GM06990 (cell line): Measurements from ENCODE around the gene WDR72.
A peak's percentile ranks its signal among the peaks of the same experiment; 100 is the strongest.

Experiments used
- DNase-seq: peaks from one replicate; pipeline ENCODE4 v3.0.0-alpha.2; 2011; ENCODE audit not compliant: insufficient read length; ENCODE audit errors: extremely low read depth
- H3K27me3 ChIP-seq: replicated peaks from 2 replicates; pipeline ENCODE4 v1.6.0; 2011; ENCODE audit warnings: low read length; ENCODE audit not compliant: control insufficient read depth, insufficient read depth
- H3K36me3 ChIP-seq: 2 replicates; pipeline ENCODE4 v1.5.1; 2011; ENCODE audit warnings: low read length; ENCODE audit not compliant: control insufficient read depth, insufficient read depth
- H3K4me3 ChIP-seq: replicated peaks from 2 replicates; pipeline ENCODE4 v1.5.1; 2011; ENCODE audit warnings: low read depth, mild to moderate bottlenecking, control low read depth, low read length
- TF ChIP-seq, protein P1 (sequence below): IDR thresholded peaks from 2 replicates; pipeline ENCODE4 v1.5.1; 2011; ENCODE audit warnings: low read length, control low read depth, mild to moderate bottlenecking, inconsistent platforms; ENCODE audit not compliant: insufficient read depth, poor library complexity, severe bottlenecking

WDR72 gene

DNA sequence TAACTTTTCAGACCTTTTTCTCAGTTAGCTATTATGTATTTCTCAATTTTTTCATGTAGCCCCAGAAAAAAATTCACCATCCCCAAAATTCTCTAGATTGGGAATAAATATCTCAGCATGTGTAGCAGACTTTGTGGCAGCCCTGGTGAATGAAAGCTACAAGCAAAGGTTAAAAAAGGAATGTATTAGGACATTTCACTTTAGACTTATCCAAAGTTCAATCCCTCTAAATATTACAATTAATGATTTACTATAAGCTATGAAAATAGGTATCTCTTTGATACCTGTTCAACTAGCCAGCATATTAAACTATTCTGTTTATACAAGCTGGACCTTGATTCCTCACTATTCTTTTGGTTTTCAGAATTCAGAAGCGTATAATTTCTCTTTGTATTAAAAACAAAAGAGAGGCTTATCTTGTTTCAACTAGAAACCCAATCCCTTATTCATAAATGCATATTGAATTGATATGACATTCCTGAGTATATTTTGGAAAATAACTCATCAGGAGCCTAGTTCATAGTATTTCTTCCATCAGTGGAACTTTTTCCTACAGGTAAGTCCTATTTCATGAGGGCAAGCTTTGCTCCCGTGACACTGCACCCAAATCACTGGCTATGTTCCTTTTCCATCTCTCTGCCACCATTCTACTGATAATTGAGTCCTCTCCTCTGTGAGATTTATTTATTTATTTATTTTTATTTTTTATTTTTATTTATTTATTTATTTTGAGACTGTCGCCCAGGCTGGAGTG lies 38.0 kb downstream of the WDR72 start:
- DNase-seq = no peak
- no peak overlapping the region for H3K4me3 ChIP-seq
- TF ChIP-seq, protein P1, sequence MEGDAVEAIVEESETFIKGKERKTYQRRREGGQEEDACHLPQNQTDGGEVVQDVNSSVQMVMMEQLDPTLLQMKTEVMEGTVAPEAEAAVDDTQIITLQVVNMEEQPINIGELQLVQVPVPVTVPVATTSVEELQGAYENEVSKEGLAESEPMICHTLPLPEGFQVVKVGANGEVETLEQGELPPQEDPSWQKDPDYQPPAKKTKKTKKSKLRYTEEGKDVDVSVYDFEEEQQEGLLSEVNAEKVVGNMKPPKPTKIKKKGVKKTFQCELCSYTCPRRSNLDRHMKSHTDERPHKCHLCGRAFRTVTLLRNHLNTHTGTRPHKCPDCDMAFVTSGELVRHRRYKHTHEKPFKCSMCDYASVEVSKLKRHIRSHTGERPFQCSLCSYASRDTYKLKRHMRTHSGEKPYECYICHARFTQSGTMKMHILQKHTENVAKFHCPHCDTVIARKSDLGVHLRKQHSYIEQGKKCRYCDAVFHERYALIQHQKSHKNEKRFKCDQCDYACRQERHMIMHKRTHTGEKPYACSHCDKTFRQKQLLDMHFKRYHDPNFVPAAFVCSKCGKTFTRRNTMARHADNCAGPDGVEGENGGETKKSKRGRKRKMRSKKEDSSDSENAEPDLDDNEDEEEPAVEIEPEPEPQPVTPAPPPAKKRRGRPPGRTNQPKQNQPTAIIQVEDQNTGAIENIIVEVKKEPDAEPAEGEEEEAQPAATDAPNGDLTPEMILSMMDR = no peak
- H3K27me3 ChIP-seq = no peaks in the 10 kb centered on the region
- H3K36me3 ChIP-seq = no peaks in the 10 kb centered on the region

DNA sequence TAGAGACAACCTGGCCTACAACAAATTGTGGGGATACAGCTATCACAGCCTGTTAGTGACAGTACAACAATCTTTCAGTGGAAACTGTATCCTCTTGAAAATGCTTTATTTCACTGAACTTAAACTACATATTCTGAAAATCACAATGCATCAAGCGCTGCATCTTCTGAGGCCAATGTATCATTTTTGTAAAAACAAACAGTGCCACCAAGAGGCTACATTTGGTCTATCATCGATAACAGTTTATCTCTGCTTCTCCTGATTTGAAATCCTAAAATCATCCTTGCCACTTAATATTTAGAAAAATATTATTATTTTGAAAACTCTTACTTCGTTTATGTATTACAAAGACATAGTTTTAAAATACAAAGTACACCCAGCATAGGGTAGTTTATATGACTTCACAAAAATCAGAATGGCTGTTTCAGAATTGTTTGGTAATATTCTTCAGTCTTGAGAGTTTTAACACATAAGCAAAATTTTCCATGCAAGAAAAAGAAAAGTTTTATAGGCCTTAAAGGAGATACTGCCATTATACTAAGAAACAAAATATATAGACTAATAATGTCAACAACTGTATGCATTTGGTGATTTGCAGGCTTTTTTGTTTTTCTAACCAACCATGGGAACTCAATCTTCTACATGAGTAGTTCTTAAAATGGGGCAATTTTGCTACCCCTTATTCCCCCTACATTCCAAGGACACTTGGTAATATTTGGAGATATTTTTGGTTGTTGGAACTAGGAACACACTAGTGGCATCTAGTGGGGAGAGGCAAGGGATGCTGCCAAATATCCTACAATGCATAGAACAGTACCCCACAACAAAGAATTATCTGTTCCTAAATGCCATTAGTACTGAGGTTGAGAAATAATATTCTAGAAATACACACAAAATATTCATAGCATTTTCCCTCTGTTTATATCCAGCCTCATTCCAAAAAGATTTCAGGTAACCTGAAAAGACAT lies 42.3 kb downstream of the WDR72 start:
- TF ChIP-seq, protein P1 = peak; percentile 13

DNA sequence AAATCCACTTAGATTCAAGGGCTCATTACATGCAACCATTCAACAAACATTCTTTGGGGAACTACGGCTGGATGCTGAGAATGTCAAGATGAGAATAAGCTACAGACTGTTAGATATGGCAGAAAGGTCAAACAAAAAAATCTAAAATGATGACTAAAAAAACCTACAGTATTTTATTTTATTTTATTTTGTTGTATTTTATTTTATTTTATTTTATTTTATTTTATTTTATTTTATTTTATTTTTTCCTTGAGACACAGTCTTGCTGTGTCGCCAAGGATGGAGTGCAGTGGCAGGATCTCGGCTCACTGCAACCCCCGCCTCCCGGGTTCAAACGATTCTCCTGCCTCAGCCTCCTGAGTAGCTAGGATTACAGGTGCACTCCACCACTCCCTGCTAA lies 46.2 kb downstream of the WDR72 start:
- no peak for DNase-seq
- TF ChIP-seq, protein P1 = no peak
- H3K36me3 ChIP-seq = no peaks in the 10 kb centered on the region

More for the DNA sequence above, 42.3 kb downstream of the WDR72 start:
- no peaks in the 10 kb centered on the region for H3K27me3 ChIP-seq
- no peak for DNase-seq
- H3K36me3 ChIP-seq = no peaks in the 10 kb centered on the region
- H3K4me3 ChIP-seq = no peak overlapping the region

GRCh38 chr15:53710906-53711305 lies 48.6 kb downstream of the WDR72 start:
- H3K27me3 ChIP-seq = no peaks in the 10 kb centered on the region
- no peak overlapping the region for H3K4me3 ChIP-seq
- TF ChIP-seq, protein P1 = no peak
- no peaks in the 10 kb centered on the region for H3K36me3 ChIP-seq
- no peak for DNase-seq

More for the DNA sequence above, 46.2 kb downstream of the WDR72 start:
- Histone ChIP-seq H3K27me3 (no peaks in the 10 kb centered on the region), H3K4me3 (no peak overlapping the region)

GRCh38 chr15:53709821-53710220 lies 49.6 kb downstream of the WDR72 start:
- Histone ChIP-seq H3K27me3 (no peaks in the 10 kb centered on the region), H3K36me3 (no peaks in the 10 kb centered on the region), H3K4me3 (no peak overlapping the region)
- TF ChIP-seq, protein P1 = no peak
- DNase-seq = no peak
